Activated CD8-positive, alpha-beta T cell treated with anti-CD3 and anti-CD28 coated beads, Interleukin-2, amount 10 ng/mL, durations not matched to agents 7 days and 5 days (primary cell): ENCODE data around the gene WDTC1. TPM values are rescaled to one million over a fixed set of nuclear protein-coding genes. Genes with fewer than 3 reads are reported as not detected.
A peak's percentile ranks its signal among the peaks of the same experiment; 100 is the strongest.

Experiments
- ATAC-seq: fragments of 150-1000 bp; cut with Tn5 transposase; one replicate; pipeline ENCODE4 v1.10.0; 2021; ENCODE audit warnings: moderate library complexity
- CTCF ChIA-PET: fragments of 350-600 bp; sonication (Branson Sonifier 250); formaldehyde crosslinking; loops from one replicate; lab custom pipeline; 2021; ENCODE audit warnings: antibody characterized with exemption; lab: Charles Lee
- POLR2A ChIA-PET: fragments of 350-600 bp; sonication (Branson Sonifier 250); formaldehyde crosslinking; loops from one replicate; lab custom pipeline; 2021; ENCODE audit warnings: antibody characterized with exemption; lab: Charles Lee
- DNase-seq: peaks from one replicate; pipeline ENCODE4 v3.0.0-alpha.2; 2020
- H3K27ac Mint-ChIP-seq: one replicate; pipeline ENCODE4 v1.8.0; 2021; ENCODE audit warnings: mild to moderate bottlenecking, mixed read lengths
- H3K27me3 Mint-ChIP-seq: one replicate; pipeline ENCODE4 v1.8.0; 2021; ENCODE audit warnings: low read depth, mixed read lengths
- H3K36me3 Mint-ChIP-seq: one replicate; pipeline ENCODE4 v1.8.0; 2021; ENCODE audit warnings: low read depth, mixed read lengths
- H3K4me1 Mint-ChIP-seq: one replicate; pipeline ENCODE4 v1.8.0; 2021; ENCODE audit warnings: low read depth, mixed read lengths
- H3K4me3 Mint-ChIP-seq: one replicate; pipeline ENCODE4 v1.8.0; 2021; ENCODE audit warnings: mild to moderate bottlenecking, mixed read lengths
- H3K9me3 Mint-ChIP-seq: one replicate; pipeline ENCODE4 v1.8.0; 2022; ENCODE audit warnings: mixed read lengths; ENCODE audit not compliant: insufficient read depth
- total RNA-seq, 2 experiments: library from RNA; stranded (reverse); gene quantifications; one replicate each; pipeline ENCODE4 v1.2.3, GENCODE V29; 2021

The WDTC1 gene
- total RNA-seq, 2 experiments from 2014 or later, result 24.7 to 25.0 TPM

GRCh38 chr1:27322569-27323240 lies 88.3 kb downstream of the WDTC1 start:
- H3K27me3 Mint-ChIP-seq, result peaks cover 4% of the 10 kb centered on the region
- POLR2A ChIA-PET, result interaction anchor here (0.7 to 2.2 kb wide), 8 partner anchors 10 to 296 kb away, joined by 3 to 6 read pairs (median 4); partner anchors contain the start of gene SYTL1
- ATAC-seq (no peak), DNase-seq (peak; percentile 26)
- H3K9me3 Mint-ChIP-seq, result no peaks in the 10 kb centered on the region
- peaks cover 24% of the 10 kb centered on the region for H3K36me3 Mint-ChIP-seq
- CTCF ChIA-PET, result interaction anchor here (0.8 to 2.9 kb wide), 18 partner anchors 10 to 450 kb away, joined by 3 to 40 read pairs (median 4); partner anchors contain the start of genes MAP3K6, STX12 and SYTL1
- H3K4me3 Mint-ChIP-seq, result peak overlapping the region; percentile 98
- peaks cover 38% of the 10 kb centered on the region for H3K4me1 Mint-ChIP-seq
- H3K27ac Mint-ChIP-seq, result peak overlapping the region; percentile 97

- Mint-ChIP-seq H3K36me3 (peaks cover 33% of the 10 kb centered on the region), H3K27me3 (no peaks in the 10 kb centered on the region), H3K4me3 (no peak overlapping the region), H3K27ac (no peak overlapping the region), H3K4me1 (peaks cover 42% of the 10 kb centered on the region), H3K9me3 (no peaks in the 10 kb centered on the region)
- ChIA-PET CTCF (interaction anchor here (1.0 to 4.2 kb wide), 2 partner anchors 32 to 41 kb away, joined by 3 to 30 read pairs; no protein-coding TSS in a partner anchor), POLR2A (no interaction called here)
- ATAC-seq (no peak), DNase-seq (no peak)
Measured at GRCh38 chr1:27325286-27325685, 90.9 kb downstream of the WDTC1 start.

- Mint-ChIP-seq H3K4me3 (no peak overlapping the region), H3K27me3 (no peaks in the 10 kb centered on the region), H3K4me1 (peaks cover 51% of the 10 kb centered on the region), H3K36me3 (peaks cover 50% of the 10 kb centered on the region), H3K27ac (no peak overlapping the region), H3K9me3 (no peaks in the 10 kb centered on the region)
- DNase-seq (no peak), ATAC-seq (no peak)
- ChIA-PET POLR2A (interaction anchor here (1.8 kb wide), 1 partner anchor 10 kb away, joined by 6 read pairs; no protein-coding TSS in a partner anchor), CTCF (interaction anchor here (0.6 to 4.2 kb wide), 5 partner anchors 12 to 279 kb away, joined by 3 to 30 read pairs (median 5); partner anchors contain the start of gene SYTL1)
Measured at GRCh38 chr1:27327964-27328363, 93.5 kb downstream of the WDTC1 start.

- CTCF ChIA-PET, result interaction anchor here (1.0 to 1.1 kb wide), 2 partner anchors 11 to 26 kb away, joined by 3 read pairs; partner anchors contain the start of gene SYTL1
- POLR2A ChIA-PET, result no interaction called here
Measured at GRCh38 chr1:27330786-27331185, 96.4 kb downstream of the WDTC1 start.

GRCh38 chr1:27331426-27331825 lies 97.0 kb downstream of the WDTC1 start:
- CTCF ChIA-PET, result interaction anchor here (2.3 to 2.4 kb wide), 5 partner anchors 15 to 66 kb away, joined by 16 to 49 read pairs (median 31); partner anchors contain the start of gene GPR3
- H3K36me3 Mint-ChIP-seq, result peaks cover 50% of the 10 kb centered on the region
- POLR2A ChIA-PET, result no interaction called here

More at GRCh38 chr1:27330786-27331185, 96.4 kb downstream of the WDTC1 start:
- H3K4me3 Mint-ChIP-seq, result no peak overlapping the region
- H3K27me3 Mint-ChIP-seq, result no peaks in the 10 kb centered on the region
- H3K36me3 Mint-ChIP-seq, result peaks cover 48% of the 10 kb centered on the region
- no peak for DNase-seq
- H3K4me1 Mint-ChIP-seq, result peaks cover 35% of the 10 kb centered on the region
- no peaks in the 10 kb centered on the region for H3K9me3 Mint-ChIP-seq
- H3K27ac Mint-ChIP-seq, result no peak overlapping the region
- ATAC-seq, result no peak

GRCh38 chr1:27331922-27332321 lies 97.5 kb downstream of the WDTC1 start:
- Mint-ChIP-seq H3K27me3 (no peaks in the 10 kb centered on the region), H3K36me3 (peaks cover 53% of the 10 kb centered on the region), H3K4me3 (no peak overlapping the region), H3K27ac (peak overlapping the region; percentile 60), H3K9me3 (no peaks in the 10 kb centered on the region), H3K4me1 (peaks cover 26% of the 10 kb centered on the region)
- CTCF ChIA-PET, result interaction anchor here (0.7 to 3.6 kb wide), 28 partner anchors 9 to 339 kb away, joined by 3 to 49 read pairs (median 8); partner anchors contain the start of genes GPR3, MAP3K6, SYTL1 and TMEM222
- no peak for ATAC-seq
- POLR2A ChIA-PET, result interaction anchor here (0.8 to 1.3 kb wide), 2 partner anchors 9 kb away, joined by 4 read pairs; partner anchors contain the start of gene SYTL1
- DNase-seq, result no peak

More at GRCh38 chr1:27331426-27331825, 97.0 kb downstream of the WDTC1 start:
- Mint-ChIP-seq H3K9me3 (no peaks in the 10 kb centered on the region), H3K27me3 (no peaks in the 10 kb centered on the region), H3K4me1 (peaks cover 29% of the 10 kb centered on the region), H3K4me3 (no peak overlapping the region), H3K27ac (peak overlapping the region; percentile 52)
- DNase-seq, result no peak
- ATAC-seq, result no peak

GRCh38 chr1:27332536-27333281 lies 98.3 kb downstream of the WDTC1 start:
- no peak overlapping the region for H3K4me3 Mint-ChIP-seq
- peak overlapping the region; percentile 60 for H3K27ac Mint-ChIP-seq
- POLR2A ChIA-PET, result interaction anchor here (0.8 to 1.3 kb wide), 3 partner anchors 9 to 24 kb away, joined by 3 to 4 read pairs (median 4); partner anchors contain the start of gene SYTL1
- no peaks in the 10 kb centered on the region for H3K27me3 Mint-ChIP-seq
- H3K36me3 Mint-ChIP-seq, result peaks cover 52% of the 10 kb centered on the region
- DNase-seq (peak; percentile 72), ATAC-seq (peak; percentile 88)
- peaks cover 25% of the 10 kb centered on the region for H3K4me1 Mint-ChIP-seq
- CTCF ChIA-PET, result interaction anchor here (0.7 to 3.6 kb wide), 33 partner anchors 9 to 339 kb away, joined by 3 to 49 read pairs (median 7); partner anchors contain the start of genes CD164L2, GPR3, MAP3K6 and SYTL1
- no peaks in the 10 kb centered on the region for H3K9me3 Mint-ChIP-seq

- CTCF ChIA-PET, result interaction anchor here (1.2 to 3.6 kb wide), 16 partner anchors 9 to 273 kb away, joined by 3 to 46 read pairs (median 18); partner anchors contain the start of genes GPR3, MAP3K6, SYTL1 and TMEM222
- ATAC-seq (no peak), DNase-seq (no peak)
- H3K4me3 Mint-ChIP-seq, result no peak overlapping the region
- H3K36me3 Mint-ChIP-seq, result peaks cover 56% of the 10 kb centered on the region
- POLR2A ChIA-PET, result interaction anchor here (0.6 to 1.3 kb wide), 2 partner anchors 23 to 332 kb away, joined by 3 to 4 read pairs; no protein-coding TSS in a partner anchor
- peaks cover 21% of the 10 kb centered on the region for H3K4me1 Mint-ChIP-seq
- no peak overlapping the region for H3K27ac Mint-ChIP-seq
- H3K9me3 Mint-ChIP-seq, result no peaks in the 10 kb centered on the region
- H3K27me3 Mint-ChIP-seq, result no peaks in the 10 kb centered on the region
Measured at GRCh38 chr1:27333717-27334279, 99.4 kb downstream of the WDTC1 start.

GRCh38 chr1:27335506-27336422 lies 101.3 kb downstream of the WDTC1 start:
- Mint-ChIP-seq H3K9me3 (no peaks in the 10 kb centered on the region), H3K27me3 (no peaks in the 10 kb centered on the region), H3K27ac (no peak overlapping the region), H3K4me3 (no peak overlapping the region), H3K4me1 (peaks cover 34% of the 10 kb centered on the region), H3K36me3 (peaks cover 45% of the 10 kb centered on the region)
- ATAC-seq (no peak), DNase-seq (no peak)
- ChIA-PET CTCF (interaction anchor here (0.9 to 3.6 kb wide), 5 partner anchors 21 to 52 kb away, joined by 3 to 32 read pairs (median 4); no protein-coding TSS in a partner anchor), POLR2A (interaction anchor here (0.6 kb wide), 1 partner anchor 210 kb away, joined by 3 read pairs; no protein-coding TSS in a partner anchor)

GRCh38 chr1:27336756-27337155 lies 102.3 kb downstream of the WDTC1 start:
- CTCF ChIA-PET, result interaction anchor here (0.9 to 2.7 kb wide), 5 partner anchors 20 to 51 kb away, joined by 3 to 13 read pairs (median 4); no protein-coding TSS in a partner anchor
- no peaks in the 10 kb centered on the region for H3K27me3 Mint-ChIP-seq
- peaks cover 36% of the 10 kb centered on the region for H3K4me1 Mint-ChIP-seq
- no peak for ATAC-seq
- no peaks in the 10 kb centered on the region for H3K9me3 Mint-ChIP-seq
- no peak overlapping the region for H3K27ac Mint-ChIP-seq
- H3K4me3 Mint-ChIP-seq, result no peak overlapping the region
- H3K36me3 Mint-ChIP-seq, result peaks cover 37% of the 10 kb centered on the region
- no peak for DNase-seq
- POLR2A ChIA-PET, result no interaction called here
